ENCODE results near the gene FHIT. TPM values are rescaled to one million over a fixed set of nuclear protein-coding genes. Genes with fewer than 3 reads are reported as not detected.

The FHIT gene
- total and polyA plus RNA-seq, 2 of the 4 experiments (the other 2 are of a cell fraction) = 0.07 TPM; not detected in 1

DNA sequence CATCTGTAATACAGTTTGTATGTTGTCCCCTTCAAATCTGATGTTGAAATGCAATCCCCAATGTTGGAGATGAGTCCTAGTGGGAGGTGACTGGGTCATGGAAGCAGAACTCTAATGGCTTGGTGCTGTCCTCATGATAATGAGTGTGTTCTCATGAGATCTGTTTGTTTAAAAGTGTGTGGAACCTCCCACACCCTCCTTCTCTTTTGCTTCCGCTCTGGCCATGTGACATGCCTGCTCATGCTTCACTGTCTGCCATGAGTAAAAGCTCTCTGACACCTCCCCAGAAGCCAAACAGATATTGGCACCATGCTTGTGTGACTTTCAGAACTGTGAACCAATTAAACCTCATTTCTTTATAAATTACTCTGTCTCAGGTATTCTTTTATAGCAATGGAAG, 1407.4 kb downstream of the FHIT start:
- H3K9ac ChIP-seq (ENCODE audit: low read depth, low read length) = no peak overlapping the region
- H3K14ac ChIP-seq (replicated peaks; ENCODE audit: low read depth, low read length) = no peak overlapping the region
- H3K27me3 ChIP-seq (ENCODE audit: control insufficient read depth, insufficient read depth, low read length) = no peaks in the 10 kb centered on the region
- TF ChIP-seq NFE2L2 (IDR thresholded peaks at IDR 0.05; ENCODE audit: low read depth, low read length) (no peak), CHD1 (IDR thresholded peaks at IDR 0.05; ENCODE audit: low read depth, low read length) (no peak), MAFK (IDR thresholded peaks at IDR 0.05; ENCODE audit: low read depth, low read length) (no peak)
- TF ChIP-seq, protein P1, sequence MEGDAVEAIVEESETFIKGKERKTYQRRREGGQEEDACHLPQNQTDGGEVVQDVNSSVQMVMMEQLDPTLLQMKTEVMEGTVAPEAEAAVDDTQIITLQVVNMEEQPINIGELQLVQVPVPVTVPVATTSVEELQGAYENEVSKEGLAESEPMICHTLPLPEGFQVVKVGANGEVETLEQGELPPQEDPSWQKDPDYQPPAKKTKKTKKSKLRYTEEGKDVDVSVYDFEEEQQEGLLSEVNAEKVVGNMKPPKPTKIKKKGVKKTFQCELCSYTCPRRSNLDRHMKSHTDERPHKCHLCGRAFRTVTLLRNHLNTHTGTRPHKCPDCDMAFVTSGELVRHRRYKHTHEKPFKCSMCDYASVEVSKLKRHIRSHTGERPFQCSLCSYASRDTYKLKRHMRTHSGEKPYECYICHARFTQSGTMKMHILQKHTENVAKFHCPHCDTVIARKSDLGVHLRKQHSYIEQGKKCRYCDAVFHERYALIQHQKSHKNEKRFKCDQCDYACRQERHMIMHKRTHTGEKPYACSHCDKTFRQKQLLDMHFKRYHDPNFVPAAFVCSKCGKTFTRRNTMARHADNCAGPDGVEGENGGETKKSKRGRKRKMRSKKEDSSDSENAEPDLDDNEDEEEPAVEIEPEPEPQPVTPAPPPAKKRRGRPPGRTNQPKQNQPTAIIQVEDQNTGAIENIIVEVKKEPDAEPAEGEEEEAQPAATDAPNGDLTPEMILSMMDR (conservative IDR thresholded peaks at IDR 0.05; ENCODE audit: low read depth, low read length) = no peak
- H2AK9ac ChIP-seq (replicated peaks; ENCODE audit: low read depth, low read length, poor library complexity) = no peak overlapping the region
- no peak overlapping the region for H3K4ac ChIP-seq (ENCODE audit: low read depth, low read length)
- H3K9me3 ChIP-seq (ENCODE audit: control insufficient read depth, insufficient read depth, low read length) = no peaks in the 10 kb centered on the region
- no peaks in the 10 kb centered on the region for H3K9me1 ChIP-seq (ENCODE audit: insufficient read depth, low read length)
- no peak overlapping the region for H4K91ac ChIP-seq (ENCODE audit: insufficient read depth, low read depth, low read length)
- DNase-seq (no peak), ATAC-seq (ENCODE audit: low read depth) (no peak)
- no peak overlapping the region for H3K18ac ChIP-seq (ENCODE audit: low read depth, low read length)
- no peak overlapping the region for H2BK5ac ChIP-seq (ENCODE audit: low read depth, low read length, poor library complexity, severe bottlenecking)
- WGBS, 2 experiments (ENCODE audit: extremely low coverage in 2 of 2, insufficient read length in 1 of 2) = no CpG with 5 or more reads among the region's 1 CpG
- intact Hi-C loops (cut with micrococcal nuclease) = no loop called here
- H2BK20ac ChIP-seq (ENCODE audit: low read depth, low read length) = no peak overlapping the region
- in situ Hi-C loops (cut with MboI; ENCODE audit: low sequenced_read_pairs) = no loop called here
- no peak overlapping the region for H2BK15ac ChIP-seq (ENCODE audit: low read depth, low read length)
- BruUV-seq (replicated peaks) = no TSS peak
- H2AK5ac ChIP-seq (ENCODE audit: low read depth, low read length) = no peak overlapping the region
- no peak overlapping the region for H3K27ac ChIP-seq (ENCODE audit: insufficient read depth, low read length)
- H3K23ac ChIP-seq (ENCODE audit: low read depth, low read length) = no peak overlapping the region
- H4K8ac ChIP-seq (ENCODE audit: low read depth in 2 of 2, low read length in 2 of 2) = no peak overlapping the region
- CTCF ChIA-PET = no interaction called here
- POLR2A ChIA-PET (ENCODE audit: unreplicated experiment) = no interaction called here
- peak overlapping the region; percentile 8 for H2AFZ ChIP-seq (replicated peaks; ENCODE audit: low read length, poor library complexity)
- H3K36me3 ChIP-seq (ENCODE audit: control insufficient read depth, insufficient read depth, low read length) = no peaks in the 10 kb centered on the region
- no peak overlapping the region for H3K4me3 ChIP-seq (ENCODE audit: insufficient read depth, low read depth, low read length)
- H4K20me1 ChIP-seq (ENCODE audit: insufficient read depth, low read length) = no peaks in the 10 kb centered on the region
- no peak overlapping the region for H3K4me2 ChIP-seq (ENCODE audit: low read depth, low read length)
- no peak overlapping the region for H4K5ac ChIP-seq (ENCODE audit: low read depth, low read length)
- dilution Hi-C loops (cut with HindIII; ENCODE audit: low sequenced_read_pairs, unreplicated experiment) = no loop called here
- no peak overlapping the region for H2BK120ac ChIP-seq (ENCODE audit: low read depth, low read length)
- no peak overlapping the region for H3K56ac ChIP-seq (ENCODE audit: extremely low read depth, insufficient read depth, low read length)
- H3K79me1 ChIP-seq (ENCODE audit: low read depth in 1 of 2, low read length in 2 of 2) = no peaks in the 10 kb centered on the region
- H3K4me1 ChIP-seq (ENCODE audit: control insufficient read depth, insufficient read depth, low read length) = peaks cover 3% of the 10 kb centered on the region; the same call in 1 of the 2 replicates
